HEK293 (cell line): ENCODE data around the gene ERVK3-1.

ENCODE experiments used
- BCL11B ChIP-seq: fragments of 450-650 bp; formaldehyde crosslinking; IDR thresholded peaks from 2 replicates; pipeline ENCODE4 v1.5.1; 2016; ENCODE audit warnings: low read depth, missing biosample characterization, missing genetic modification characterization
- BCL6B ChIP-seq: fragments of 450-650 bp; formaldehyde crosslinking; IDR thresholded peaks from 2 replicates; pipeline ENCODE4 v1.5.1; 2017; ENCODE audit warnings: missing biosample characterization, missing genetic modification characterization
- EGR2 ChIP-seq: fragments of 450-650 bp; formaldehyde crosslinking; IDR thresholded peaks from 2 replicates; pipeline ENCODE4 v1.5.1; 2016; ENCODE audit warnings: low read depth, missing biosample characterization, missing genetic modification characterization
- HOXC10 ChIP-seq: sonication (generic); formaldehyde crosslinking; IDR thresholded peaks from 2 replicates; pipeline ENCODE4 v1.8.1; 2023; ENCODE audit warnings: mild to moderate bottlenecking, missing genetic modification reagents
- PRDM2 ChIP-seq: fragments of 450-650 bp; formaldehyde crosslinking; IDR thresholded peaks from 2 replicates; pipeline ENCODE4 v1.5.1; 2016; ENCODE audit warnings: missing biosample characterization, missing genetic modification characterization, borderline replicate concordance
- ZEB2 ChIP-seq: fragments of 450-650 bp; formaldehyde crosslinking; IDR thresholded peaks from 2 replicates; pipeline ENCODE4 v1.5.1; 2016; ENCODE audit warnings: missing biosample characterization, missing genetic modification characterization
- ZFHX2 ChIP-seq: fragments of 450-650 bp; formaldehyde crosslinking; conservative IDR thresholded peaks from 2 replicates; pipeline ENCODE4 v1.5.1; 2016; ENCODE audit warnings: missing biosample characterization, missing genetic modification characterization
- ZNF19 ChIP-seq: fragments of 450-650 bp; formaldehyde crosslinking; IDR thresholded peaks from 2 replicates; pipeline ENCODE4; 2016; ENCODE audit warnings: missing biosample characterization, missing genetic modification characterization, low read depth
- ZNF202 ChIP-seq: fragments of 450-650 bp; formaldehyde crosslinking; IDR thresholded peaks from 2 replicates; pipeline ENCODE4 v1.5.1; 2016; ENCODE audit warnings: missing biosample characterization, missing genetic modification characterization, borderline replicate concordance
- ZNF214 ChIP-seq: fragments of 450-650 bp; formaldehyde crosslinking; IDR thresholded peaks from 2 replicates; pipeline ENCODE4 v1.5.1; 2017; ENCODE audit warnings: missing biosample characterization, mild to moderate bottlenecking, missing genetic modification characterization, borderline replicate concordance
- ZNF24 ChIP-seq: fragments of 450-650 bp; formaldehyde crosslinking; IDR thresholded peaks from 2 replicates; pipeline ENCODE4 v1.5.1; 2016; ENCODE audit warnings: missing biosample characterization, missing genetic modification characterization
- ZNF274 ChIP-seq, 2 experiments: fragments of 200-500 bp in 1 of 2; fragments of 450-650 bp in 1 of 2; sonication (Bioruptor generic) in 1 of 2; formaldehyde crosslinking in 1 of 2; IDR thresholded peaks; 2 replicates each; pipeline versions ENCODE4 v1.5.1 to v1.6.1; 2014 to 2016; ENCODE audit warnings: borderline replicate concordance in 1 of 2, inconsistent platforms in 1 of 2, low read length in 1 of 2, missing biosample characterization in 1 of 2, missing genetic modification characterization in 1 of 2
- ZNF324 ChIP-seq: fragments of 450-650 bp; formaldehyde crosslinking; IDR thresholded peaks from 2 replicates; pipeline ENCODE4 v1.5.1; 2016; ENCODE audit warnings: missing biosample characterization, missing genetic modification characterization
- ZNF354C ChIP-seq: fragments of 450-650 bp; formaldehyde crosslinking; IDR thresholded peaks from 2 replicates; pipeline ENCODE4 v1.5.1; 2016; ENCODE audit warnings: missing biosample characterization, missing genetic modification characterization, low read depth, borderline replicate concordance
- ZNF366 ChIP-seq: fragments of 450-650 bp; formaldehyde crosslinking; conservative IDR thresholded peaks from 2 replicates; pipeline ENCODE4 v1.5.1; 2016; ENCODE audit warnings: missing biosample characterization, missing genetic modification characterization
- ZNF394 ChIP-seq: fragments of 450-650 bp; formaldehyde crosslinking; IDR thresholded peaks from 2 replicates; pipeline ENCODE4 v1.5.1; 2016; ENCODE audit warnings: missing biosample characterization, missing genetic modification characterization, mild to moderate bottlenecking, moderate library complexity, borderline replicate concordance
- ZNF529 ChIP-seq: fragments of 450-650 bp; formaldehyde crosslinking; IDR thresholded peaks from 2 replicates; pipeline ENCODE4 v1.5.1; 2017; ENCODE audit warnings: missing genetic modification characterization, missing biosample characterization; ENCODE audit not compliant: insufficient replicate concordance
- ZNF585B ChIP-seq: fragments of 450-650 bp; formaldehyde crosslinking; IDR thresholded peaks from 2 replicates; pipeline ENCODE4 v1.5.1; 2016; ENCODE audit warnings: missing biosample characterization, missing genetic modification characterization
- ZNF629 ChIP-seq: fragments of 450-650 bp; formaldehyde crosslinking; IDR thresholded peaks from 2 replicates; pipeline ENCODE4 v1.5.1; 2017; ENCODE audit warnings: missing biosample characterization, missing genetic modification characterization
- ZNF670 ChIP-seq: fragments of 450-650 bp; formaldehyde crosslinking; IDR thresholded peaks from 2 replicates; pipeline ENCODE4 v1.5.1; 2016; ENCODE audit warnings: missing biosample characterization, missing genetic modification characterization, low read depth
- ZNF843 ChIP-seq: fragments of 450-650 bp; formaldehyde crosslinking; IDR thresholded peaks from 2 replicates; pipeline ENCODE4 v1.5.1; 2016; ENCODE audit warnings: missing biosample characterization, missing genetic modification characterization
- ZSCAN18 ChIP-seq: fragments of 450-650 bp; formaldehyde crosslinking; IDR thresholded peaks from 2 replicates; pipeline ENCODE4 v1.5.1; 2016; ENCODE audit warnings: missing biosample characterization, missing genetic modification characterization
- TF ChIP-seq, protein P1 (sequence below): sonication (generic); formaldehyde crosslinking; IDR thresholded peaks from 2 replicates; pipeline ENCODE4 v1.8.1; 2022; ENCODE audit warnings: mild to moderate bottlenecking, moderate library complexity, missing genetic modification reagents
- TF ChIP-seq, protein P2 (sequence below): fragments of 450-650 bp; formaldehyde crosslinking; IDR thresholded peaks from 2 replicates; pipeline ENCODE4 v1.5.1; 2016; ENCODE audit warnings: missing biosample characterization, missing genetic modification characterization
- TF ChIP-seq, protein P3 (sequence below): fragments of 450-650 bp; formaldehyde crosslinking; IDR thresholded peaks from 2 replicates; pipeline ENCODE4 v1.5.1; 2017; ENCODE audit warnings: missing biosample characterization, missing genetic modification characterization

The ERVK3-1 gene

GRCh38 chr19:58278541-58279041 is 26.6 kb upstream of the ERVK3-1 start, which contains the start of gene ZNF8 (continued):
- TF ChIP-seq, protein P1, sequence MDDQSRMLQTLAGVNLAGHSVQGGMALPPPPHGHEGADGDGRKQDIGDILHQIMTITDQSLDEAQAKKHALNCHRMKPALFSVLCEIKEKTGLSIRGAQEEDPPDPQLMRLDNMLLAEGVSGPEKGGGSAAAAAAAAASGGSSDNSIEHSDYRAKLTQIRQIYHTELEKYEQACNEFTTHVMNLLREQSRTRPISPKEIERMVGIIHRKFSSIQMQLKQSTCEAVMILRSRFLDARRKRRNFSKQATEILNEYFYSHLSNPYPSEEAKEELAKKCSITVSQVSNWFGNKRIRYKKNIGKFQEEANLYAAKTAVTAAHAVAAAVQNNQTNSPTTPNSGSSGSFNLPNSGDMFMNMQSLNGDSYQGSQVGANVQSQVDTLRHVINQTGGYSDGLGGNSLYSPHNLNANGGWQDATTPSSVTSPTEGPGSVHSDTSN (CRISPR knock-in tag): peak; percentile 94
- TF ChIP-seq ZNF366 (tag by site-specific recombination) (no peak), ZNF585B (tag by site-specific recombination) (no peak), ZNF202 (tag by site-specific recombination) (no peak), HOXC10 (CRISPR knock-in tag) (peak; percentile 93; the same call in 1 of the 2 replicates), ZNF24 (tag by site-specific recombination) (no peak), ZNF214 (no peak), ZNF843 (tag by site-specific recombination) (peak; percentile 37; the same call in 1 of the 2 replicates), ZNF670 (no peak), ZEB2 (peak; percentile 58; the same call in 1 of the 2 replicates), ZNF354C (tag by site-specific recombination) (no peak), ZSCAN18 (tag by site-specific recombination) (no peak), ZNF274 (IDR thresholded peaks at IDR 0.05; ENCODE audit: low read length) (no peak), ZNF274 (tag by site-specific recombination; IDR thresholded peaks at IDR 0.05; ENCODE audit: borderline replicate concordance) (no peak), ZNF529 (no peak), BCL6B (tag by site-specific recombination) (no peak), ZNF629 (no peak), ZFHX2 (tag by site-specific recombination) (peak; percentile 96), BCL11B (tag by site-specific recombination) (peak; percentile 78; the same call in 1 of the 2 replicates), EGR2 (tag by site-specific recombination) (peak; percentile 93), PRDM2 (tag by site-specific recombination) (no peak), ZNF19 (tag by site-specific recombination) (no peak), ZNF324 (no peak), ZNF394 (tag by site-specific recombination) (no peak)
- TF ChIP-seq, protein P2, sequence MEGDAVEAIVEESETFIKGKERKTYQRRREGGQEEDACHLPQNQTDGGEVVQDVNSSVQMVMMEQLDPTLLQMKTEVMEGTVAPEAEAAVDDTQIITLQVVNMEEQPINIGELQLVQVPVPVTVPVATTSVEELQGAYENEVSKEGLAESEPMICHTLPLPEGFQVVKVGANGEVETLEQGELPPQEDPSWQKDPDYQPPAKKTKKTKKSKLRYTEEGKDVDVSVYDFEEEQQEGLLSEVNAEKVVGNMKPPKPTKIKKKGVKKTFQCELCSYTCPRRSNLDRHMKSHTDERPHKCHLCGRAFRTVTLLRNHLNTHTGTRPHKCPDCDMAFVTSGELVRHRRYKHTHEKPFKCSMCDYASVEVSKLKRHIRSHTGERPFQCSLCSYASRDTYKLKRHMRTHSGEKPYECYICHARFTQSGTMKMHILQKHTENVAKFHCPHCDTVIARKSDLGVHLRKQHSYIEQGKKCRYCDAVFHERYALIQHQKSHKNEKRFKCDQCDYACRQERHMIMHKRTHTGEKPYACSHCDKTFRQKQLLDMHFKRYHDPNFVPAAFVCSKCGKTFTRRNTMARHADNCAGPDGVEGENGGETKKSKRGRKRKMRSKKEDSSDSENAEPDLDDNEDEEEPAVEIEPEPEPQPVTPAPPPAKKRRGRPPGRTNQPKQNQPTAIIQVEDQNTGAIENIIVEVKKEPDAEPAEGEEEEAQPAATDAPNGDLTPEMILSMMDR (tag by site-specific recombination): no peak
- TF ChIP-seq, protein P3, sequence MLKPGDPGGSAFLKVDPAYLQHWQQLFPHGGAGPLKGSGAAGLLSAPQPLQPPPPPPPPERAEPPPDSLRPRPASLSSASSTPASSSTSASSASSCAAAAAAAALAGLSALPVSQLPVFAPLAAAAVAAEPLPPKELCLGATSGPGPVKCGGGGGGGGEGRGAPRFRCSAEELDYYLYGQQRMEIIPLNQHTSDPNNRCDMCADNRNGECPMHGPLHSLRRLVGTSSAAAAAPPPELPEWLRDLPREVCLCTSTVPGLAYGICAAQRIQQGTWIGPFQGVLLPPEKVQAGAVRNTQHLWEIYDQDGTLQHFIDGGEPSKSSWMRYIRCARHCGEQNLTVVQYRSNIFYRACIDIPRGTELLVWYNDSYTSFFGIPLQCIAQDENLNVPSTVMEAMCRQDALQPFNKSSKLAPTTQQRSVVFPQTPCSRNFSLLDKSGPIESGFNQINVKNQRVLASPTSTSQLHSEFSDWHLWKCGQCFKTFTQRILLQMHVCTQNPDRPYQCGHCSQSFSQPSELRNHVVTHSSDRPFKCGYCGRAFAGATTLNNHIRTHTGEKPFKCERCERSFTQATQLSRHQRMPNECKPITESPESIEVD (tag by site-specific recombination): no peak
